Natural killer cell (primary cell): ENCODE data around the gene SLX9. TPM values are rescaled to one million over a fixed set of nuclear protein-coding genes. Genes with fewer than 3 reads are reported as not detected.

Source experiments
- ATAC-seq, 3 donors: fragments of 150-1000 bp in 2 of 3; fragments of 200-7000 bp in 1 of 3; cut with Tn5 transposase; 1 replicate in 1 of 3; 2 replicates in 2 of 3; pipeline ENCODE4 v1.10.0; 2021; ENCODE audit warnings: mild to moderate bottlenecking in 2 of 3, moderate library complexity in 2 of 3
- DNase-seq, 2 donors: peaks; one replicate each; pipeline versions ENCODE4 v3.0.0 to v3.0.0-alpha.2; 2013 to 2021; ENCODE audit warnings: mixed read lengths in 1 of 2
- H3K27ac ChIP-seq: one replicate; pipeline ENCODE4 v1.5.1; 2013; ENCODE audit warnings: mild to moderate bottlenecking, low read length
- H3K27me3 ChIP-seq: one replicate; pipeline ENCODE4 v1.6.1; 2013; ENCODE audit warnings: low read length; ENCODE audit not compliant: control insufficient read depth, insufficient read depth
- H3K36me3 ChIP-seq: one replicate; pipeline ENCODE4 v1.6.1; 2013; ENCODE audit warnings: low read length; ENCODE audit not compliant: control insufficient read depth, insufficient read depth
- H3K4me1 ChIP-seq: one replicate; pipeline ENCODE4 v1.6.1; 2013; ENCODE audit warnings: low read length; ENCODE audit not compliant: control insufficient read depth, insufficient read depth
- H3K4me3 ChIP-seq: one replicate; pipeline ENCODE4 v1.5.1; 2013; ENCODE audit warnings: low read length
- H3K9me3 ChIP-seq: one replicate; pipeline ENCODE4 v1.6.1; 2013; ENCODE audit warnings: low read length; ENCODE audit not compliant: control insufficient read depth, insufficient read depth
- H3K27ac Mint-ChIP-seq, 2 donors: one replicate each; pipeline ENCODE4 v1.8.0; 2022; ENCODE audit warnings: mild to moderate bottlenecking in 2 of 2, mixed read lengths in 2 of 2, moderate library complexity in 1 of 2
- H3K27me3 Mint-ChIP-seq, 2 donors: one replicate each; pipeline ENCODE4 v1.8.0; 2022; ENCODE audit warnings: low read depth in 2 of 2, mixed read lengths in 2 of 2
- H3K36me3 Mint-ChIP-seq: one replicate; pipeline ENCODE4 v1.8.0; 2022; ENCODE audit warnings: mixed read lengths
- H3K4me1 Mint-ChIP-seq, 2 donors: one replicate each; pipeline ENCODE4 v1.8.0; 2022; ENCODE audit warnings: mixed read lengths in 2 of 2
- H3K4me3 Mint-ChIP-seq: one replicate; pipeline ENCODE4 v1.8.0; 2022; ENCODE audit warnings: mild to moderate bottlenecking, moderate library complexity, mixed read lengths
- H3K9me3 Mint-ChIP-seq, 2 donors: one replicate each; pipeline ENCODE4 v1.8.0; 2022; ENCODE audit warnings: mixed read lengths in 2 of 2
- WGBS: methylation state at CpG from one replicate; pipeline ENCODE4 v1.1.7; 2013; ENCODE audit warnings: missing lambda C conversion rate; ENCODE audit not compliant: insufficient coverage; 5-methylcytosine and 5-hydroxymethylcytosine counted together
- intact Hi-C: fragments of 100-400 bp; cut with micrococcal nuclease; formaldehyde crosslinking; loops from one replicate; pipeline ENCODE4 v1.14.2; 2022
- total RNA-seq, 4 donors: library from RNA; stranded (reverse); fragments of 120-200 nt in 1 of 4; gene quantifications; one replicate each; pipeline versions ENCODE4 v1.2.3 to v1.2.4, GENCODE V29; 2013 to 2022
- TF ChIP-seq, protein P1 (sequence below): fragments of 200-600 bp; IDR thresholded peaks from one replicate; pipeline ENCODE4 v1.8.0; 2022; ENCODE audit warnings: antibody characterized with exemption

SLX9 gene
- total RNA-seq, 3 donors from 2014 or later (not counting 1 experiment from before 2014, with no cell fraction given): 12.8 to 22.9 (median 20.0) TPM

- Histone ChIP-seq H3K27me3 (no peaks in the 10 kb centered on the region), H3K4me1 (peaks cover 32% of the 10 kb centered on the region), H3K36me3 (peaks cover 97% of the 10 kb centered on the region), H3K27ac (no peak overlapping the region), H3K9me3 (no peaks in the 10 kb centered on the region), H3K4me3 (no peak overlapping the region)
- Mint-ChIP-seq H3K9me3 (no peaks in the 10 kb centered on the region), H3K4me3 (no peak overlapping the region), H3K27me3 (no peaks in the 10 kb centered on the region), H3K4me1 (peaks cover 23 to 45% of the 10 kb centered on the region in 2 donors), H3K27ac (peak overlapping the region in 1 of 2 donors; percentile 39), H3K36me3 (peaks cover 12% of the 10 kb centered on the region)
- DNase-seq (no peak), ATAC-seq (no peak)
- WGBS: 94% methylated on average over 18 of the region's 18 CpGs
- intact Hi-C loops: no loop called here
- TF ChIP-seq, protein P1, sequence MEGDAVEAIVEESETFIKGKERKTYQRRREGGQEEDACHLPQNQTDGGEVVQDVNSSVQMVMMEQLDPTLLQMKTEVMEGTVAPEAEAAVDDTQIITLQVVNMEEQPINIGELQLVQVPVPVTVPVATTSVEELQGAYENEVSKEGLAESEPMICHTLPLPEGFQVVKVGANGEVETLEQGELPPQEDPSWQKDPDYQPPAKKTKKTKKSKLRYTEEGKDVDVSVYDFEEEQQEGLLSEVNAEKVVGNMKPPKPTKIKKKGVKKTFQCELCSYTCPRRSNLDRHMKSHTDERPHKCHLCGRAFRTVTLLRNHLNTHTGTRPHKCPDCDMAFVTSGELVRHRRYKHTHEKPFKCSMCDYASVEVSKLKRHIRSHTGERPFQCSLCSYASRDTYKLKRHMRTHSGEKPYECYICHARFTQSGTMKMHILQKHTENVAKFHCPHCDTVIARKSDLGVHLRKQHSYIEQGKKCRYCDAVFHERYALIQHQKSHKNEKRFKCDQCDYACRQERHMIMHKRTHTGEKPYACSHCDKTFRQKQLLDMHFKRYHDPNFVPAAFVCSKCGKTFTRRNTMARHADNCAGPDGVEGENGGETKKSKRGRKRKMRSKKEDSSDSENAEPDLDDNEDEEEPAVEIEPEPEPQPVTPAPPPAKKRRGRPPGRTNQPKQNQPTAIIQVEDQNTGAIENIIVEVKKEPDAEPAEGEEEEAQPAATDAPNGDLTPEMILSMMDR: no peak
Observed at GRCh38 chr21:44903050-44903685, 36.7 kb upstream of the SLX9 start.

DNA sequence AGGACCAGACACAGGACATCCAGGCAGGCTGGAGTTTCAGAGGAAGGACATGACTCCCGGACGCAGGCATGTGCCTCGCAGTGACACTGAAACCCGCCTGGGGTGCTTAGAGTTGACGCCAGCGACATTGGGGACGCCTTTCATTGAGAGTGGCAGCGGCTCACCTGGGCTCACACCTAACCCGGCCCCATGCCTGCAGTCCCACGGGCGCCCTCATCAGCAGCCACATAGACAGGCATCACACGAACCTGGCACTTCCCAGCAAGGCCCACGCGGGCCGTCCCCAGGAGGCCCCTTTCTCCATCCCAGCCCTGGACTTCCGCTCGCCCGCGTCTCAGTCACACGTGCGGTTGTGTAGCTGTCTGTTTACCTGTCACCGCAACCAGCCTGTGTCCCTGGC is 36.1 kb upstream of the SLX9 start:
- Mint-ChIP-seq H3K4me1 (peaks cover 23 to 48% of the 10 kb centered on the region in 2 donors), H3K9me3 (no peaks in the 10 kb centered on the region), H3K4me3 (no peak overlapping the region), H3K27me3 (no peaks in the 10 kb centered on the region), H3K36me3 (peaks cover 12% of the 10 kb centered on the region), H3K27ac (no peak overlapping the region)
- no peaks in the 10 kb centered on the region for H3K9me3 ChIP-seq
- H3K4me1 ChIP-seq: peaks cover 34% of the 10 kb centered on the region
- DNase-seq: no peak
- no peak overlapping the region for H3K4me3 ChIP-seq
- TF ChIP-seq, protein P1: no peak
- ATAC-seq: no peak
- intact Hi-C loops: no loop called here
- WGBS: 95% methylated on average over 22 of the region's 22 CpGs
- H3K27me3 ChIP-seq: no peaks in the 10 kb centered on the region
- no peak overlapping the region for H3K27ac ChIP-seq
- peaks cover 96% of the 10 kb centered on the region for H3K36me3 ChIP-seq

DNA sequence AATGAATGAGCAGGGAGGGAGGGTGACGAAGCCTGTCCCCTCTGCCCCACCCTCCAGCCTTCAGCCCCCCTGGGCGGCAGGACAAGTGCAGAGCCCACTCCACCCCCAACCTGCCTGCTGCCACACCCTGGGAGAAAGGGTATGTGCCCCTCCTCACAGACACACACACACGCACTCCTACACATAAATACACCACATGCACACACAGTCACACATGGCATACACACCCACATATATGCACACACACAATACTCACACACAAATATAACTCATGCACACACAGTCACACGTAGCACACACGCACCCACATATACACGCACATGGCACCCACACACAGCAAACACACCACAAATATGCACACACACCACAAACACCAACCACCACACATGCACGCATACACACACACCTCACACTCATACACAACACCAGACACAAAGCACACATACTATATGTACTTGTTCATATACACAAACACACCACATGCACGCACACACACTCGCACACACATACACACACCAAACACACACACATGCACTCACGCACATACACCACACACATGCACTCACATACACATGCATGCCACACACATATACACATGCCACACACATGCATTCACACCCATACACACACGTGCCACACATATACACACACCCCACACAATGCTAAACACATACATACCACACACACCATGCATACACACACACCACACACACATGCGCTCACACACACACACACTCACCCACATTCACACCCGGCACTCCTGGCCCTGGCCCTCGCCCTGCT is 35.5 kb upstream of the SLX9 start:
- DNase-seq: no peak
- no peak overlapping the region for H3K4me3 ChIP-seq
- H3K27ac ChIP-seq: no peak overlapping the region
- H3K27me3 ChIP-seq: no peaks in the 10 kb centered on the region
- peaks cover 96% of the 10 kb centered on the region for H3K36me3 ChIP-seq
- Mint-ChIP-seq H3K9me3 (no peaks in the 10 kb centered on the region), H3K27ac (peak overlapping the region in 1 of 2 donors; percentile 33), H3K4me3 (no peak overlapping the region), H3K36me3 (peaks cover 12% of the 10 kb centered on the region), H3K27me3 (no peaks in the 10 kb centered on the region), H3K4me1 (peaks cover 27 to 54% of the 10 kb centered on the region in 2 donors)
- 93% methylated on average over 14 of the region's 14 CpGs for WGBS
- intact Hi-C loops: no loop called here
- TF ChIP-seq, protein P1: no peak
- no peaks in the 10 kb centered on the region for H3K9me3 ChIP-seq
- no peak for ATAC-seq
- peaks cover 41% of the 10 kb centered on the region for H3K4me1 ChIP-seq
